K562 (cell line): ENCODE results near the gene IARS1. TPM values are rescaled to one million over a fixed set of nuclear protein-coding genes. Genes with fewer than 3 reads are reported as not detected.

Source experiments
- ATAC-seq: fragments of 200-7000 bp; cut with Tn5 transposase; 3 replicates; pipeline ENCODE4 v1.9.1; 2020; ENCODE audit warnings: moderate library complexity
- Bru-seq: library from RNA; stranded (reverse); fragments of 400-500 nt; gene quantifications from one replicate; lab custom pipeline; 2021; lab: Mats Ljungman, UMichigan
- BruChase-seq, 2 experiments: library from RNA; stranded (reverse); fragments of 400-500 nt; gene quantifications; one replicate each; lab custom pipeline; 2021; lab: Mats Ljungman, UMichigan
- BruUV-seq: library from RNA; stranded (reverse); fragments of 400-500 nt; replicated peaks from 2 replicates; lab custom pipeline; 2021; lab: Mats Ljungman, UMichigan
- CTCF ChIA-PET: fragments of 300-600 bp; formaldehyde crosslinking; extraction: SDS; loops from one replicate; lab custom pipeline; 2021; ENCODE audit warnings: low intra/inter-chr PET ratio; lab: Yijun Ruan, JAX
- POLR2A ChIA-PET: fragments of 300-600, 350-650 bp; sonication (Branson Sonifier 250); formaldehyde crosslinking; extraction: SDS; loops from one replicate; lab custom pipeline; 2021; ENCODE audit warnings: antibody characterized with exemption, inconsistent platforms; lab: Yijun Ruan, JAX
- DNase-seq, 4 experiments: peaks; one replicate each; pipeline versions ENCODE4 v3.0.0 to v3.0.0-alpha.2; 2011 to 2018; ENCODE audit warnings: low spot score in 3 of 4, mixed read lengths in 3 of 4; ENCODE audit errors: extremely low read depth in 1 of 4
- FAIRE-seq: peaks from 2 replicates; lab custom pipeline; 2011; peaks lifted over from hg19 to GRCh38; lab: Jason Lieb, UNC
- H2AFZ ChIP-seq: 2 replicates; pipeline ENCODE4 v1.6.0; 2011; ENCODE audit warnings: low read depth, low read length, control low read depth, inconsistent platforms
- H3K27ac ChIP-seq: fragments of 200-600 bp; 3 replicates; pipeline ENCODE4 v1.8.0; 2011; ENCODE audit warnings: low read depth, mild to moderate bottlenecking, control low read depth, inconsistent platforms, low read length, moderate library complexity, mixed read lengths; ENCODE audit errors: extremely low read depth
- H3K27me3 ChIP-seq, 2 experiments: fragments of 300-600 bp in 1 of 2; 2 replicates in 1 of 2; 3 replicates in 1 of 2; pipeline versions ENCODE4 v1.6.0 to v1.8.0; 2011; ENCODE audit warnings: inconsistent platforms in 2 of 2, low read length in 2 of 2, mild to moderate bottlenecking in 1 of 2, mixed read lengths in 1 of 2, moderate library complexity in 1 of 2; ENCODE audit not compliant: control insufficient read depth in 2 of 2, insufficient read depth in 2 of 2
- H3K36me3 ChIP-seq: fragments of 300-600 bp; 3 replicates; pipeline ENCODE4 v1.8.0; 2011; ENCODE audit warnings: mild to moderate bottlenecking, low read length, inconsistent platforms; ENCODE audit not compliant: control insufficient read depth, insufficient read depth
- H3K4me1 ChIP-seq, 2 experiments: fragments of 200-600 bp in 1 of 2; replicated peaks in 1 of 2; 2 replicates in 1 of 2; 3 replicates in 1 of 2; pipeline versions ENCODE4 v1.5.1 to v1.8.0; 2011; ENCODE audit warnings: inconsistent platforms in 2 of 2, low read length in 2 of 2, mild to moderate bottlenecking in 1 of 2, mixed read lengths in 1 of 2, moderate library complexity in 1 of 2; ENCODE audit not compliant: control insufficient read depth in 2 of 2, insufficient read depth in 2 of 2
- H3K4me2 ChIP-seq: 2 replicates; pipeline ENCODE4 v1.6.1; 2011; ENCODE audit warnings: low read length, control low read depth, inconsistent platforms, mixed read lengths; ENCODE audit not compliant: insufficient read depth
- H3K4me3 ChIP-seq: fragments of 200-600 bp; sonication (generic), shearing (Covaris generic); 2 replicates; pipeline ENCODE4 v1.5.1; 2016; ENCODE audit warnings: control low read depth, inconsistent platforms
- H3K79me2 ChIP-seq: fragments of 200-600 bp; 3 replicates; pipeline ENCODE4 v1.8.0; 2011; ENCODE audit warnings: low read length, inconsistent platforms; ENCODE audit not compliant: control insufficient read depth, insufficient read depth
- H3K9ac ChIP-seq, 2 experiments: 2 replicates each; pipeline versions ENCODE4 v1.6.0 to v1.6.1; 2011; ENCODE audit warnings: low read depth in 2 of 2, low read length in 2 of 2, control low read depth in 1 of 2, inconsistent platforms in 1 of 2, mild to moderate bottlenecking in 1 of 2, mixed read lengths in 1 of 2; ENCODE audit not compliant: insufficient read depth in 1 of 2
- H3K9me1 ChIP-seq: one replicate; pipeline ENCODE4 v1.6.0; 2011; ENCODE audit warnings: inconsistent platforms, mild to moderate bottlenecking, low read length, moderate library complexity; ENCODE audit not compliant: control insufficient read depth, insufficient read depth
- H3K9me3 ChIP-seq: replicated peaks from 2 replicates; pipeline ENCODE4 v1.5.1; 2011; ENCODE audit warnings: low read depth, low read length, inconsistent platforms; ENCODE audit not compliant: control insufficient read depth, insufficient read depth
- H4K20me1 ChIP-seq: replicated peaks from 2 replicates; pipeline ENCODE4 v1.6.1; 2011; ENCODE audit warnings: low read length, inconsistent platforms, mixed read lengths; ENCODE audit not compliant: control insufficient read depth, insufficient read depth
- NCOA4 ChIP-seq: fragments of 450-650 bp; IDR thresholded peaks from 2 replicates; pipeline ENCODE4 v1.6.1; 2018; ENCODE audit warnings: mild to moderate bottlenecking; ENCODE audit not compliant: partially characterized antibody
- TFAP4 ChIP-seq: sonication (generic); formaldehyde crosslinking; IDR thresholded peaks from 2 replicates; pipeline ENCODE4 v1.8.0; 2022; ENCODE audit warnings: missing genetic modification reagents, mild to moderate bottlenecking, moderate library complexity, borderline replicate concordance
- THRB ChIP-seq: fragments of 450-650 bp; formaldehyde crosslinking; conservative IDR thresholded peaks from 2 replicates; pipeline ENCODE4 v1.4.0; 2022; ENCODE audit warnings: mild to moderate bottlenecking, missing genetic modification characterization
- USF2 ChIP-seq: sonication (generic); formaldehyde crosslinking; IDR thresholded peaks from 2 replicates; pipeline ENCODE4 v1.5.0; 2020; ENCODE audit warnings: missing genetic modification reagents
- WGBS: fragments of 100-300 bp; shearing (Covaris generic); methylation state at CpG from one replicate; pipeline ENCODE4 v1.1.6; 2016; ENCODE audit warnings: low coverage, mixed read lengths; ENCODE audit not compliant: insufficient coverage; ENCODE audit errors: missing lambda C conversion rate; 5-methylcytosine and 5-hydroxymethylcytosine counted together
- in situ Hi-C: fragments of 300-500 bp; cut with MboI; formaldehyde crosslinking; loops from 4 replicates; pipeline ENCODE4 v1.15.0; 2018; ENCODE audit warnings: inconsistent platforms, mixed read lengths
- intact Hi-C: fragments of 100-400 bp; cut with micrococcal nuclease; formaldehyde crosslinking; loops from 2 replicates; pipeline ENCODE4 v1.14.2; 2022
- long read RNA-seq, 3 experiments: library from polyadenylated mRNA in 2 of 3; library from RNA in 1 of 3; unstranded in 2 of 3; stranded (forward) in 1 of 3; transcript quantifications; one replicate each; pipeline ENCODE4 v2.0.0, GENCODE V29; 2019 to 2022
- polyA minus RNA-seq, 3 experiments: library from RNA; depleted of rRNA, polyadenylated mRNA; stranded (reverse); fragments of >200 nt; gene quantifications; 2 replicates each; pipeline ENCODE4 v1.2.3, GENCODE V29; 2011
- polyA plus RNA-seq, 8 experiments: library from polyadenylated mRNA; depleted of rRNA in 4 of 8; stranded (reverse) in 5 of 8; unstranded in 3 of 8; fragments of >200 nt; fragmentation: Nextera tagmentation in 2 of 8; fragmentation: Illumina TruSeq in 1 of 8; extraction: Ambion mirVana in 2 of 8; extraction: Trizol in 1 of 8; gene quantifications; 2 replicates each; pipeline versions ENCODE4 v1.2.1 to v1.2.3, GENCODE V29; 2011 to 2014; ENCODE audit warnings: inconsistent platforms in 1 of 8, missing spikeins in 1 of 8
- total RNA-seq, 7 experiments: library from RNA; depleted of rRNA in 6 of 7; stranded (reverse); fragments of >200 nt in 6 of 7; fragmentation: Illumina TruSeq in 2 of 7; extraction: Trizol in 2 of 7; gene quantifications; 2 replicates each; pipeline versions ENCODE4 v1.2.1 to v1.2.3, GENCODE V29; 2011 to 2021; ENCODE audit warnings: low replicate concordance in 1 of 7
- TF ChIP-seq, protein P1 (sequence below): fragments of 450-650 bp; formaldehyde crosslinking; IDR thresholded peaks from 2 replicates; pipeline ENCODE4 v1.4.0; 2020; ENCODE audit warnings: mild to moderate bottlenecking, moderate library complexity
- TF ChIP-seq, protein P2 (sequence below): IDR thresholded peaks from 2 replicates; pipeline ENCODE4 v1.6.1; 2011; ENCODE audit not compliant: insufficient read length; ENCODE audit errors: extremely low read depth

Gene IARS1
- total RNA-seq (2011; cell fraction: chromatin; rRNA removed; ENCODE audit: low replicate concordance), result 589 and 1,257 TPM in 2 replicates
- 269 and 325 TPM in 2 replicates for total RNA-seq (2011; cell fraction: nucleolus; rRNA removed)
- total RNA-seq (2011; cell fraction: nucleoplasm; rRNA removed), result 485 and 488 TPM in 2 replicates
- total RNA-seq (2014; rRNA removed) (240 and 256 TPM in 2 replicates), total RNA-seq (2014; rRNA removed; fragmentation: Illumina TruSeq; extraction: Trizol) (371 and 390 TPM in 2 replicates), total RNA-seq (2015; rRNA removed; fragmentation: Illumina TruSeq; extraction: Trizol) (254 and 275 TPM in 2 replicates), total RNA-seq (2021) (216 and 234 TPM in 2 replicates), polyA plus RNA-seq (2011; rRNA removed) (124 and 133 TPM in 2 replicates), polyA plus RNA-seq (2014; fragmentation: Illumina TruSeq; extraction: Trizol) (228 and 249 TPM in 2 replicates), polyA plus RNA-seq (2014; fragmentation: Nextera tagmentation; extraction: Ambion mirVana) (100 to 1,000 TPM; 119 to 224 TPM), polyA plus RNA-seq (2014; rRNA removed) (147 and 158 TPM in 2 replicates), polyA minus RNA-seq (2011; rRNA and poly(A)+ RNA removed) (380 and 416 TPM in 2 replicates), Bru-seq, nascent RNA (percentile 97 among the genes with signal in this experiment), BruChase-seq, experiment 1, labeled RNA remaining after a 2-hour chase (percentile 98 among the genes with signal in this experiment), BruChase-seq, experiment 2, labeled RNA remaining after a 6-hour chase (percentile 97 among the genes with signal in this experiment)
- 58.9 and 89.2 TPM in 2 replicates for polyA plus RNA-seq (2011; cell fraction: cytosol; rRNA removed)
- 252 and 325 TPM in 2 replicates for polyA plus RNA-seq (2011; cell fraction: nucleus; rRNA removed)
- polyA plus RNA-seq (2012), result 128 and 282 TPM in 2 replicates
- 143 and 185 TPM in 2 replicates for polyA minus RNA-seq (2011; cell fraction: cytosol; rRNA and poly(A)+ RNA removed)
- polyA minus RNA-seq (2011; cell fraction: nucleus; rRNA and poly(A)+ RNA removed), result 154 and 311 TPM in 2 replicates
- long read RNA-seq, experiment 1, full-length matches to known transcripts, result 230 of 1,021 reads
- long read RNA-seq, experiment 1, partial matches to known transcripts, result 587 of 1,021 reads
- long read RNA-seq, experiment 1, other reads (novel, unspliced or antisense), result 204 of 1,021 reads
- long read RNA-seq, experiment 2, full-length matches to known transcripts, result 24 of 183 reads
- long read RNA-seq, experiment 2, partial matches to known transcripts, result 103 of 183 reads
- long read RNA-seq, experiment 2, other reads (novel, unspliced or antisense), result 56 of 183 reads
- long read RNA-seq, experiment 3, full-length matches to known transcripts, result 18 of 134 reads
- long read RNA-seq, experiment 3, partial matches to known transcripts, result 69 of 134 reads
- long read RNA-seq, experiment 3, other reads (novel, unspliced or antisense), result 47 of 134 reads

DNA sequence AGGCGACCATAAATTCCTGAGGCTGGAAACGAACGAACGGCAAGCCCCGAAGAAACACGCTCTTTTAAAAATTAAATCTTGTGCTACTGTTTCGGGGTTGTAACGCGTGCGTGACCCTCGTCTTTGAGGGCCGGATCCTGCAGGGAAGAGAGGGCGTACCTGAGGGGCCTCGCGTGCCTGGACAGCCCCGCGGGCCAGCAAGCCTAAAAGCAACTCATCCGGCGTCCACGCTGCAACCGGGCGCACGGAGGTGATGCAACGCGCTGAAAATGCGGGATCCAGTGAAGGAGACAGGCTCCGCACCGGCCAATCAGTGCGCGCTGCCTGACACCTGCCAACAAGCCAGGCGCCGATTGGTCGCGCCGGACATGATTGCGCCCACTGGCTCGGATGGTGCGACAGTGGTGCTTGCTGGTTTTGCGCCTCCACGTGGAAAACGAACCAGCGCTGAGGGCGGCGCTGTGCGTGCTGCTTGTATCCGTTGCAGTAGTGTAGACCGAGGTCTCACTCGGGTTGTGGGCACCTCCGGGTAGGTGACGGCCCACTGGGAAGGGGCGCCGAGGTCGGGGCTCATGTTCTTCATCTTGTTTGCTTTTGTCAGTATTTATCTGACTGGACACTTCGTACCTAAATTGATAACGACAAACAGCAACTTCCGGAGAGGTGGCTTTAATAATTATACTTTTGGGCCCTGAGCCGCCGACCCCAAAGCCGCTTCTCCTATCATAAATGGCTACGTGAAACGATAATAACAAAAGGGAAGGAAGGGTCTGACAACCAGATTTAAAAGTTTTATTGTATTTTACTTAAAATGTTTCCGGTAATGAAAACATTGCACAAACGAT, at the start of gene IARS1:
TSS of gene IARS1 (minus strand) at position 246 of the 845 bp plus-strand sequence. CDS start 4,278 bp downstream, outside the sequence.
- intact Hi-C loops, result loop anchor here (2.0 kb wide), 1 partner anchor 31 kb away; the partner anchor contains the start of genes CENPP and NOL8
- Histone ChIP-seq H3K36me3 (peaks cover 69% of the 10 kb centered on the region), H3K9me1 (no peaks in the 10 kb centered on the region), H3K4me2 (peak within 1 kb of the TSS; percentile 100), H3K9ac (peak within 1 kb of the TSS; percentile 96 to 100), H4K20me1 (peaks cover 5% of the 10 kb centered on the region), H3K27ac (peak within 1 kb of the TSS; percentile 97), H3K27me3 (no peaks in the 10 kb centered on the region), H3K9me3 (no peaks in the 10 kb centered on the region), H3K4me1 (peaks cover 7 to 23% of the 10 kb centered on the region in 2 experiments), H3K4me3 (peak within 1 kb of the TSS; percentile 70), H2AFZ (peak within 1 kb of the TSS; percentile 83), H3K79me2 (peaks cover 74% of the 10 kb centered on the region)
- FAIRE-seq, result peak; percentile 98
- in situ Hi-C loops, result no loop called here
- BruUV-seq, result TSS peak; percentile 91
- POLR2A ChIA-PET, result interaction anchor here (0.6 to 4.0 kb wide), 3 partner anchors 13 to 337 kb away, joined by 3 to 38 read pairs (median 3); no protein-coding TSS in a partner anchor
- peak; percentile 87 for ATAC-seq
- DNase-seq, result peak; percentile 99
- CTCF ChIA-PET, result no interaction called here
- WGBS, result under 1% methylated on average over 62 of the region's 63 CpGs
- TF ChIP-seq, protein P1, sequence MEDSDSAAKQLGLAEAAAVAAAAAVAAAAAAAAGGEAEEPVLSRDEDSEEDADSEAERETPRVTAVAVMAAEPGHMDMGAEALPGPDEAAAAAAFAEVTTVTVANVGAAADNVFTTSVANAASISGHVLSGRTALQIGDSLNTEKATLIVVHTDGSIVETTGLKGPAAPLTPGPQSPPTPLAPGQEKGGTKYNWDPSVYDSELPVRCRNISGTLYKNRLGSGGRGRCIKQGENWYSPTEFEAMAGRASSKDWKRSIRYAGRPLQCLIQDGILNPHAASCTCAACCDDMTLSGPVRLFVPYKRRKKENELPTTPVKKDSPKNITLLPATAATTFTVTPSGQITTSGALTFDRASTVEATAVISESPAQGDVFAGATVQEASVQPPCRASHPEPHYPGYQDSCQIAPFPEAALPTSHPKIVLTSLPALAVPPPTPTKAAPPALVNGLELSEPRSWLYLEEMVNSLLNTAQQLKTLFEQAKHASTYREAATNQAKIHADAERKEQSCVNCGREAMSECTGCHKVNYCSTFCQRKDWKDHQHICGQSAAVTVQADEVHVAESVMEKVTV, result peak; percentile 8; the same call in 1 of the 2 replicates
- TF ChIP-seq NCOA4 (no peak), THRB (CRISPR knock-in tag) (no peak), TFAP4 (CRISPR knock-in tag) (peak; percentile 85), USF2 (CRISPR knock-in tag) (no peak)
- TF ChIP-seq, protein P2, sequence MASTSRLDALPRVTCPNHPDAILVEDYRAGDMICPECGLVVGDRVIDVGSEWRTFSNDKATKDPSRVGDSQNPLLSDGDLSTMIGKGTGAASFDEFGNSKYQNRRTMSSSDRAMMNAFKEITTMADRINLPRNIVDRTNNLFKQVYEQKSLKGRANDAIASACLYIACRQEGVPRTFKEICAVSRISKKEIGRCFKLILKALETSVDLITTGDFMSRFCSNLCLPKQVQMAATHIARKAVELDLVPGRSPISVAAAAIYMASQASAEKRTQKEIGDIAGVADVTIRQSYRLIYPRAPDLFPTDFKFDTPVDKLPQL, result peak; percentile 68
